SK-N-SH (cell line): Measurements from ENCODE around the gene AHNAK2. TPM values are rescaled to one million over a fixed set of nuclear protein-coding genes. Genes with fewer than 3 reads are reported as not detected.

ENCODE experiments used
- CTCF ChIA-PET: fragments of 300-600, 350-600 bp; formaldehyde crosslinking; extraction: SDS; loops from one replicate; lab custom pipeline; 2021; lab: Yijun Ruan, JAX
- POLR2A ChIA-PET: fragments of 350-600 bp; sonication (Branson Sonifier 250); formaldehyde crosslinking; extraction: SDS; loops from one replicate; lab custom pipeline; 2020; ENCODE audit warnings: antibody characterized with exemption, inconsistent platforms; lab: Yijun Ruan, JAX
- DNase-seq: peaks from one replicate; pipeline ENCODE4 v3.0.0; 2012
- H2AFZ ChIP-seq: fragments of 200-600 bp; sonication (generic); 2 replicates; pipeline ENCODE4 v1.8.1; 2016; ENCODE audit warnings: antibody characterized with exemption, mild to moderate bottlenecking, low read depth
- H3F3A ChIP-seq: fragments of 200-600 bp; sonication (generic); replicated peaks from 2 replicates; pipeline ENCODE3; 2016; ENCODE audit warnings: antibody characterized with exemption, mild to moderate bottlenecking; ENCODE audit not compliant: insufficient read depth
- H3K27ac ChIP-seq, 2 experiments: fragments of 200-500 bp in 1 of 2; fragments of 200-600 bp in 1 of 2; sonication (Bioruptor generic) in 1 of 2; sonication (generic), shearing (Covaris generic) in 1 of 2; 2 replicates each; pipeline versions ENCODE4 v1.5.1 to v1.6.1; 2014 to 2016; ENCODE audit warnings: low read depth in 2 of 2, inconsistent platforms in 1 of 2, low read length in 1 of 2, mild to moderate bottlenecking in 1 of 2, mixed read lengths in 1 of 2
- H3K27me3 ChIP-seq: fragments of 200-600 bp; sonication (generic), shearing (Covaris generic); 2 replicates; pipeline ENCODE4 v1.6.1; 2016; ENCODE audit warnings: mixed run types; ENCODE audit not compliant: insufficient read depth
- H3K36me3 ChIP-seq, 2 experiments: fragments of 200-500 bp in 1 of 2; fragments of 200-600 bp in 1 of 2; sonication (Bioruptor generic) in 1 of 2; sonication (generic) in 1 of 2; replicated peaks in 1 of 2; 2 replicates each; pipeline versions ENCODE3 to v1.5.1; 2014 to 2016; ENCODE audit warnings: low read length in 1 of 2, mild to moderate bottlenecking in 1 of 2; ENCODE audit not compliant: insufficient read depth in 2 of 2, control insufficient read depth in 1 of 2
- H3K4me1 ChIP-seq, 2 experiments: fragments of 200-500 bp in 1 of 2; fragments of 200-600 bp in 1 of 2; sonication (Bioruptor generic) in 1 of 2; sonication (generic), shearing (Covaris generic) in 1 of 2; 2 replicates each; pipeline versions ENCODE4 v1.5.1 to v1.6.1; 2014 to 2016; ENCODE audit warnings: low read depth in 1 of 2, low read length in 1 of 2, mixed run types in 1 of 2; ENCODE audit not compliant: insufficient read depth in 2 of 2, control insufficient read depth in 1 of 2
- H3K4me2 ChIP-seq: fragments of 200-600 bp; sonication (generic), shearing (Covaris generic); 2 replicates; pipeline ENCODE4 v1.6.1; 2017; ENCODE audit warnings: mixed run types
- H3K4me3 ChIP-seq, 2 experiments: fragments of 200-500 bp in 1 of 2; fragments of 200-600 bp in 1 of 2; sonication (Bioruptor generic) in 1 of 2; sonication (generic), shearing (Covaris generic) in 1 of 2; 2 replicates each; pipeline versions ENCODE4 v1.5.1 to v1.8.1; 2014 to 2016; ENCODE audit warnings: low read depth in 2 of 2, inconsistent platforms in 1 of 2, low read length in 1 of 2, mild to moderate bottlenecking in 1 of 2, mixed read lengths in 1 of 2, moderate library complexity in 1 of 2
- H3K79me2 ChIP-seq: fragments of 200-600 bp; sonication (generic); 2 replicates; pipeline ENCODE4 v1.8.1; 2017; ENCODE audit warnings: mild to moderate bottlenecking; ENCODE audit not compliant: insufficient read depth
- H3K9ac ChIP-seq: fragments of 200-600 bp; sonication (generic); 2 replicates; pipeline ENCODE4 v1.6.1; 2017; ENCODE audit warnings: mixed run types
- H3K9me2 ChIP-seq: fragments of 200-600 bp; sonication (generic); 2 replicates; pipeline ENCODE4 v1.6.1; 2017; ENCODE audit warnings: mixed run types
- H3K9me3 ChIP-seq: fragments of 200-600 bp; sonication (generic); 2 replicates; pipeline ENCODE4 v1.6.1; 2017; ENCODE audit warnings: mixed run types, mild to moderate bottlenecking, moderate library complexity
- H4K20me1 ChIP-seq: fragments of 200-600 bp; sonication (generic); 2 replicates; pipeline ENCODE4 v1.6.1; 2017; ENCODE audit warnings: mild to moderate bottlenecking, mixed run types; ENCODE audit not compliant: insufficient read depth
- CHD2 ChIP-seq: fragments of 150-350 bp; IDR thresholded peaks from 2 replicates; pipeline ENCODE4 v1.6.1; 2018; ENCODE audit warnings: low read length; ENCODE audit not compliant: partially characterized antibody
- ELF1 ChIP-seq: IDR thresholded peaks from 2 replicates; pipeline ENCODE4 v1.4.0; 2012
- EP300 ChIP-seq, 2 experiments: IDR thresholded peaks; 2 replicates each; pipeline versions ENCODE4 v1.4.0 to v1.6.1; 2012; ENCODE audit warnings: borderline replicate concordance in 1 of 2, low read depth in 1 of 2, low read length in 1 of 2
- EZH2phosphoT487 ChIP-seq: fragments of 200-600 bp; sonication (generic); IDR thresholded peaks from 2 replicates; pipeline ENCODE4 v1.6.1; 2017; ENCODE audit warnings: low read depth, mixed run types, mild to moderate bottlenecking, antibody characterized with exemption, moderate library complexity, borderline replicate concordance
- FOXJ3 ChIP-seq: sonication (generic); formaldehyde crosslinking; IDR thresholded peaks from 2 replicates; pipeline ENCODE4 v1.5.1; 2020; ENCODE audit warnings: mild to moderate bottlenecking, missing genetic modification reagents
- GABPA ChIP-seq: IDR thresholded peaks from 2 replicates; pipeline ENCODE4 v1.4.0; 2012; ENCODE audit warnings: low read depth, mild to moderate bottlenecking
- MXI1 ChIP-seq: IDR thresholded peaks from 2 replicates; pipeline ENCODE4 v1.6.1; 2012; ENCODE audit warnings: mild to moderate bottlenecking, low read depth, low read length, improper control_type of control experiment
- NRF1 ChIP-seq: IDR thresholded peaks from 2 replicates; pipeline ENCODE4 v1.6.1; 2012; ENCODE audit warnings: low read depth, mild to moderate bottlenecking, low read length
- POLR2AphosphoS5 ChIP-seq: IDR thresholded peaks from 2 replicates; pipeline ENCODE4 v1.6.1; 2012; ENCODE audit warnings: low read depth, low read length
- RAD21 ChIP-seq: IDR thresholded peaks from 2 replicates; pipeline ENCODE4 v1.6.1; 2012; ENCODE audit warnings: mild to moderate bottlenecking, low read length
- RFX5 ChIP-seq: IDR thresholded peaks from 2 replicates; pipeline ENCODE4 v1.6.1; 2012; ENCODE audit warnings: mild to moderate bottlenecking, improper control_type of control experiment, low read length
- SIN3A ChIP-seq: IDR thresholded peaks from 2 replicates; pipeline ENCODE4 v1.6.1; 2012; ENCODE audit warnings: low read depth, mild to moderate bottlenecking, low read length, moderate library complexity, borderline replicate concordance
- TCF12 ChIP-seq: IDR thresholded peaks from 2 replicates; pipeline ENCODE4 v1.4.0; 2012
- USF2 ChIP-seq: fragments of 150-350 bp; IDR thresholded peaks from 2 replicates; pipeline ENCODE4 v1.6.1; 2017; ENCODE audit warnings: antibody characterized with exemption, low read length, low read depth, borderline replicate concordance
- YY1 ChIP-seq: IDR thresholded peaks from 2 replicates; pipeline ENCODE4 v1.4.0; 2012; ENCODE audit warnings: low read depth, mild to moderate bottlenecking
- WGBS: methylation state at CpG from one replicate; pipeline ENCODE4 v1.1.6; 2017; ENCODE audit warnings: low lambda C conversion rate; 5-methylcytosine and 5-hydroxymethylcytosine counted together
- polyA plus RNA-seq, 3 experiments: library from polyadenylated mRNA; depleted of rRNA; stranded (reverse); fragments of >200 nt; gene quantifications; 2 replicates each; pipeline ENCODE4 v1.2.3, GENCODE V29; 2012
- TF ChIP-seq, protein P1 (sequence below): fragments of 200-600 bp; sonication (generic); IDR thresholded peaks from 2 replicates; pipeline ENCODE4 v1.6.1; 2017; ENCODE audit warnings: antibody characterized with exemption, mild to moderate bottlenecking, moderate library complexity

The AHNAK2 gene
- polyA plus RNA-seq, 1 of the 3 experiments (the other 2 are of a cell fraction) = 33.5 TPM

GRCh38 chr14:104983231-104983721 is 5.1 kb upstream of the AHNAK2 start:
- Histone ChIP-seq H3K4me1 (peaks cover 3 to 73% of the 10 kb centered on the region in 2 experiments; a peak in 2 of 4 replicates), H3F3A (peaks cover 8% of the 10 kb centered on the region), H3K79me2 (0 out of 2 replicates have a peak, but pooled peaks cover 10% of the 10 kb centered on the region), H2AFZ (no peak overlapping the region), H3K4me2 (no peak overlapping the region), H3K9ac (no peak overlapping the region), H3K9me3 (no peaks in the 10 kb centered on the region), H4K20me1 (no peaks in the 10 kb centered on the region), H3K9me2 (no peaks in the 10 kb centered on the region), H3K27me3 (no peaks in the 10 kb centered on the region), H3K4me3 (no peak overlapping the region), H3K27ac (no peak overlapping the region; a peak in 1 of 4 replicates), H3K36me3 (no peaks in the 10 kb centered on the region)
- WGBS = 84% methylated on average over 5 of the region's 12 CpGs
- no peak for DNase-seq
- TF ChIP-seq RFX5 = no peak
- no peak for TF ChIP-seq USF2
- no peak for TF ChIP-seq EP300 (IDR thresholded peaks at IDR 0.05; ENCODE audit: borderline replicate concordance in 1 of 2, low read depth in 1 of 2, low read length in 1 of 2)
- TF ChIP-seq ELF1 = no peak
- TF ChIP-seq YY1 = no peak
- no peak for TF ChIP-seq FOXJ3
- TF ChIP-seq MXI1 = no peak
- ChIA-PET CTCF (interaction anchor here (0.7 to 5.8 kb wide), 4 partner anchors 8 to 62 kb away, joined by 3 to 37 read pairs (median 6); no protein-coding TSS in a partner anchor), POLR2A (no interaction called here)

GRCh38 chr14:104982548-104983230 is 4.5 kb upstream of the AHNAK2 start:
- Histone ChIP-seq H3K79me2 (peaks cover 12% of the 10 kb centered on the region; the same call in 1 of the 2 replicates), H3K9me2 (no peaks in the 10 kb centered on the region), H3K27ac (peak overlapping the region in 1 of 2 experiments; percentile 36; a peak in 1 of 4 replicates), H3F3A (peaks cover 8% of the 10 kb centered on the region), H3K9ac (no peak overlapping the region), H2AFZ (no peak overlapping the region), H3K4me3 (no peak overlapping the region), H3K36me3 (no peaks in the 10 kb centered on the region), H3K27me3 (no peaks in the 10 kb centered on the region), H4K20me1 (no peaks in the 10 kb centered on the region), H3K4me2 (no peak overlapping the region), H3K4me1 (peaks cover 3 to 73% of the 10 kb centered on the region in 2 experiments; a peak in 2 of 4 replicates), H3K9me3 (no peaks in the 10 kb centered on the region)
- DNase-seq = no peak
- TF ChIP-seq RAD21 (no peak), CHD2 (no peak), GABPA (no peak), TCF12 (no peak), POLR2AphosphoS5 (no peak), MXI1 (no peak), SIN3A (no peak), EZH2phosphoT487 (no peak), FOXJ3 (no peak), NRF1 (no peak)
- TF ChIP-seq, protein P1, sequence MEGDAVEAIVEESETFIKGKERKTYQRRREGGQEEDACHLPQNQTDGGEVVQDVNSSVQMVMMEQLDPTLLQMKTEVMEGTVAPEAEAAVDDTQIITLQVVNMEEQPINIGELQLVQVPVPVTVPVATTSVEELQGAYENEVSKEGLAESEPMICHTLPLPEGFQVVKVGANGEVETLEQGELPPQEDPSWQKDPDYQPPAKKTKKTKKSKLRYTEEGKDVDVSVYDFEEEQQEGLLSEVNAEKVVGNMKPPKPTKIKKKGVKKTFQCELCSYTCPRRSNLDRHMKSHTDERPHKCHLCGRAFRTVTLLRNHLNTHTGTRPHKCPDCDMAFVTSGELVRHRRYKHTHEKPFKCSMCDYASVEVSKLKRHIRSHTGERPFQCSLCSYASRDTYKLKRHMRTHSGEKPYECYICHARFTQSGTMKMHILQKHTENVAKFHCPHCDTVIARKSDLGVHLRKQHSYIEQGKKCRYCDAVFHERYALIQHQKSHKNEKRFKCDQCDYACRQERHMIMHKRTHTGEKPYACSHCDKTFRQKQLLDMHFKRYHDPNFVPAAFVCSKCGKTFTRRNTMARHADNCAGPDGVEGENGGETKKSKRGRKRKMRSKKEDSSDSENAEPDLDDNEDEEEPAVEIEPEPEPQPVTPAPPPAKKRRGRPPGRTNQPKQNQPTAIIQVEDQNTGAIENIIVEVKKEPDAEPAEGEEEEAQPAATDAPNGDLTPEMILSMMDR = no peak
- WGBS = 88% methylated on average over 8 of the region's 10 CpGs
- POLR2A ChIA-PET = no interaction called here
- CTCF ChIA-PET = interaction anchor here (0.7 to 5.8 kb wide), 3 partner anchors 13 to 62 kb away, joined by 3 to 37 read pairs (median 9); no protein-coding TSS in a partner anchor
